Ascending aorta (tissue), 2 donors: ENCODE results near the gene IRX6. TPM values are rescaled to one million over a fixed set of nuclear protein-coding genes. Genes with fewer than 3 reads are reported as not detected.

Experiments used
- DNase-seq, 2 donors: peaks; one replicate each; pipeline ENCODE4 v3.0.0-alpha.2; 2019; ENCODE audit warnings: low spot score in 2 of 2
- H3K27ac ChIP-seq, 2 donors: fragments of 200-600 bp; sonication (generic); one replicate each; pipeline ENCODE4 v1.5.1; 2016 to 2017; ENCODE audit warnings: mild to moderate bottlenecking in 1 of 2
- H3K27me3 ChIP-seq: fragments of 200-600 bp; sonication (generic); one replicate; pipeline ENCODE4 v1.5.1; 2017
- H3K36me3 ChIP-seq, 2 donors: fragments of 200-600 bp; sonication (generic); one replicate each; pipeline ENCODE4 v1.5.1; 2016
- H3K4me1 ChIP-seq, 2 donors: fragments of 200-600 bp; sonication (generic); one replicate each; pipeline ENCODE4 v1.5.1; 2016 to 2017; ENCODE audit warnings: mild to moderate bottlenecking in 1 of 2
- H3K4me3 ChIP-seq, 2 donors: fragments of 200-600 bp; sonication (generic); one replicate each; pipeline ENCODE4 v1.5.1; 2016 to 2017; ENCODE audit warnings: mild to moderate bottlenecking in 1 of 2
- H3K9me3 ChIP-seq, 2 donors: fragments of 200-600 bp; sonication (generic); one replicate each; pipeline ENCODE4 v1.5.1; 2016
- intact Hi-C: fragments of 100-400 bp; cut with DNase I; formaldehyde crosslinking; loops from one replicate; pipeline ENCODE4 v1.15.1; 2023
- total RNA-seq: library from RNA; depleted of rRNA; stranded (reverse); fragments of >200 nt; gene quantifications from one replicate; pipeline ENCODE4 v1.1.0, GENCODE V29; 2016
- TF ChIP-seq, protein P1 (sequence below), 3 experiments: fragments of 200-600 bp in 2 of 3; fragments of 450-650 bp in 1 of 3; sonication (generic) in 2 of 3; IDR thresholded peaks; one replicate each; pipeline ENCODE4 v1.5.1; 2016 to 2019; ENCODE audit warnings: antibody characterized with exemption in 3 of 3, mild to moderate bottlenecking in 1 of 3, moderate library complexity in 1 of 3

Gene IRX6
- total RNA-seq, 1 donor from 2014 or later, result 1.5 TPM

DNA sequence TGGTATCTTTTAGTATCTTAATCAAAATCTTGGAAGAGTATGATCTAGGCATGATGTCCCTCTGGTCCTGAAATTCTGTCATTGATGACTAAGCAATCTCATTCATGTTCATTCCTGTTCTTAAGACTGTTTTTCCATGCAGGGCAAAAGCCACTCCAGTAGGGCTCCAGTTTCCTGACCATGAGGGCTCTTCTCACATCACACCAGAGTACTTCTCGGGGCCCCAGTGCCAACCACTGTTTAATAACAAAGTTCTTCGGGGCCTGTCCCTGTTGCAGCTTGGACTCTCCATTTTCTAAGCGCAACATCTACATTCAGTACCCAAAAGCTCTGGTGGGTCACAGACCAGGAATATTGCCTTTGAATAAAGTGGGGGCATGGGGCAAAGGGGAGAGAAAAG is 52.0 kb downstream of the IRX6 start:
- H3K9me3 ChIP-seq, result no peaks in the 10 kb centered on the region
- DNase-seq, result no peak
- intact Hi-C loops, result no loop called here
- no peaks in the 10 kb centered on the region for H3K36me3 ChIP-seq
- H3K4me1 ChIP-seq, result no peaks in the 10 kb centered on the region
- no peak overlapping the region for H3K4me3 ChIP-seq
- no peak overlapping the region for H3K27ac ChIP-seq
- TF ChIP-seq, protein P1, sequence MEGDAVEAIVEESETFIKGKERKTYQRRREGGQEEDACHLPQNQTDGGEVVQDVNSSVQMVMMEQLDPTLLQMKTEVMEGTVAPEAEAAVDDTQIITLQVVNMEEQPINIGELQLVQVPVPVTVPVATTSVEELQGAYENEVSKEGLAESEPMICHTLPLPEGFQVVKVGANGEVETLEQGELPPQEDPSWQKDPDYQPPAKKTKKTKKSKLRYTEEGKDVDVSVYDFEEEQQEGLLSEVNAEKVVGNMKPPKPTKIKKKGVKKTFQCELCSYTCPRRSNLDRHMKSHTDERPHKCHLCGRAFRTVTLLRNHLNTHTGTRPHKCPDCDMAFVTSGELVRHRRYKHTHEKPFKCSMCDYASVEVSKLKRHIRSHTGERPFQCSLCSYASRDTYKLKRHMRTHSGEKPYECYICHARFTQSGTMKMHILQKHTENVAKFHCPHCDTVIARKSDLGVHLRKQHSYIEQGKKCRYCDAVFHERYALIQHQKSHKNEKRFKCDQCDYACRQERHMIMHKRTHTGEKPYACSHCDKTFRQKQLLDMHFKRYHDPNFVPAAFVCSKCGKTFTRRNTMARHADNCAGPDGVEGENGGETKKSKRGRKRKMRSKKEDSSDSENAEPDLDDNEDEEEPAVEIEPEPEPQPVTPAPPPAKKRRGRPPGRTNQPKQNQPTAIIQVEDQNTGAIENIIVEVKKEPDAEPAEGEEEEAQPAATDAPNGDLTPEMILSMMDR (IDR thresholded peaks at IDR 0.05), result no peak
- no peaks in the 10 kb centered on the region for H3K27me3 ChIP-seq

DNA sequence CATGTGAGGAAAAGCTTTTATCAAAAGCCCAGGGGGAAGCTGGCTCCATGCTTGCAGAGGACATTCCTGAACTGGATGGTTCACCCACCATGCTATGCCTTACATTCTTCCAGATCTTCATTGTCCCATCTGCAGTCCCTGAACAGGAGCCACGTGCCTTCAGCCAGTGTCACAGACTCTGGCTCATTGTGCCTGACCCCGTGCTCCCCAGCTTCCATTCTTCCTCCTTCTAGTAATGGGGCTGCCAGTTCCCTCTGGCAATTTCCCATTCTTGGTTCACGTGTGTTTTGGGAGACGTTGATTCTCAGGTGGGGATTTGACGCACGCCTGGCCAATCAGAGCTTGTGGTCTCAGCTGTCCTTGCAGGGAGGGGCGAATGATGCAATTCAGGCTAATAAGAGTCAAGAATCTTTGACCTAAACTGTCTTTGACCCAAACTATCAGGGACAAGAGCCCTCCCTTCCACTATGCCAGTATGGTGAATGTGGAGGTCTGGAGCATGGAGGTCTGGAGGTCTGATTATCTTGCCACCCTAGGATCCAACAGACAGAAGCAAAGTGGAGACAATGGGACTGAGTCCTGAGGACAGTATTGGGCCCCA is 52.7 kb downstream of the IRX6 start:
- intact Hi-C loops, result no loop called here
- DNase-seq, result no peak
- Histone ChIP-seq H3K9me3 (no peaks in the 10 kb centered on the region), H3K4me3 (no peak overlapping the region), H3K27me3 (no peaks in the 10 kb centered on the region), H3K27ac (no peak overlapping the region), H3K36me3 (no peaks in the 10 kb centered on the region), H3K4me1 (no peaks in the 10 kb centered on the region)
- TF ChIP-seq, protein P1 (IDR thresholded peaks at IDR 0.05), result no peak

- no peaks in the 10 kb centered on the region for H3K36me3 ChIP-seq
- no peaks in the 10 kb centered on the region for H3K4me1 ChIP-seq
- intact Hi-C loops, result no loop called here
- no peaks in the 10 kb centered on the region for H3K9me3 ChIP-seq
- no peak overlapping the region for H3K27ac ChIP-seq
- no peaks in the 10 kb centered on the region for H3K27me3 ChIP-seq
- DNase-seq, result no peak
- no peak overlapping the region for H3K4me3 ChIP-seq
- TF ChIP-seq, protein P1 (IDR thresholded peaks at IDR 0.05), result no peak
Measured at GRCh38 chr16:55377840-55378239, 53.8 kb downstream of the IRX6 start.

GRCh38 chr16:55378616-55379015 is 54.6 kb downstream of the IRX6 start:
- no peaks in the 10 kb centered on the region for H3K9me3 ChIP-seq
- no peaks in the 10 kb centered on the region for H3K4me1 ChIP-seq
- intact Hi-C loops, result no loop called here
- no peak overlapping the region for H3K4me3 ChIP-seq
- H3K27me3 ChIP-seq, result no peaks in the 10 kb centered on the region
- no peak for DNase-seq
- no peaks in the 10 kb centered on the region for H3K36me3 ChIP-seq
- H3K27ac ChIP-seq, result no peak overlapping the region
- TF ChIP-seq, protein P1 (IDR thresholded peaks at IDR 0.05), result no peak

- Histone ChIP-seq H3K27me3 (no peaks in the 10 kb centered on the region), H3K9me3 (no peaks in the 10 kb centered on the region), H3K27ac (no peak overlapping the region), H3K36me3 (no peaks in the 10 kb centered on the region), H3K4me3 (no peak overlapping the region), H3K4me1 (no peaks in the 10 kb centered on the region)
- TF ChIP-seq, protein P1 (IDR thresholded peaks at IDR 0.05), result no peak
- intact Hi-C loops, result no loop called here
- no peak for DNase-seq
Measured at GRCh38 chr16:55379371-55379770, 55.4 kb downstream of the IRX6 start.

DNA sequence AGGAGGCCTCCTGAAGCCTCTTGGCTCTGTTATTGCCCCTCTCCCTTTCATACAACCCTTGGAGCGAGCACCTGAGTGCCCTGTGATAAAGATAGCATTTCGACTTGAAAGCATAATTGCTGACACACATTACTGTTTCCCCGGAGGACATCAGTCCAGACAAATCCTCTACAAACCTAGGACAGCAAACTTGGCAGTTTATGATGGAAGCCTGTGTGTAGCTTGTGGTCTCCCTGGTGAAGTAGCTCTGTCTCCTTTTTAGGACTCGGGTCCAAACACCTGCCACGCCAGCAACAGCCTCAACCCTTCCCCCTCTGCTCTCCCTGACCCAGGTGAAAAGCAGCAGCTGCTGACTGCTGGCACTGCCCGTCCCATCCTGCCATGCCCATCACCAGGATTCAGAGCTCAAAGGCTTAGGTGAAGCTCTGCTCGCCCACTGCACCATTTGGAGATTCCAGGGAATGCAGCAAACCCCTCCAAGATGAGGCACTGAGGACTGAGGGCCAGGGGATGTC is 55.9 kb downstream of the IRX6 start:
- TF ChIP-seq, protein P1 (IDR thresholded peaks at IDR 0.05), result no peak
- H3K27me3 ChIP-seq, result no peaks in the 10 kb centered on the region
- H3K4me1 ChIP-seq, result no peaks in the 10 kb centered on the region
- H3K4me3 ChIP-seq, result no peak overlapping the region
- no peak for DNase-seq
- no peak overlapping the region for H3K27ac ChIP-seq
- intact Hi-C loops, result no loop called here
- no peaks in the 10 kb centered on the region for H3K9me3 ChIP-seq
- no peaks in the 10 kb centered on the region for H3K36me3 ChIP-seq
